Muscle layer of duodenum (tissue), 2 donors: Measurements from ENCODE around the gene INPP5A.
"Not testable (repeated sequence)": the region's sequence is repeated elsewhere in the genome, so short reads cannot be mapped to it uniquely, and the experiment has no call there.

Source experiments
- H3K27ac ChIP-seq: one replicate; pipeline ENCODE4 v1.7.0; 2013; ENCODE audit warnings: mild to moderate bottlenecking, low read length
- H3K27me3 ChIP-seq: one replicate; pipeline ENCODE4 v1.7.0; 2013; ENCODE audit warnings: low read depth, mild to moderate bottlenecking, control low read depth, low read length
- H3K36me3 ChIP-seq, 2 donors: one replicate each; pipeline ENCODE4 v1.7.0; 2013; ENCODE audit warnings: low read length in 2 of 2, control low read depth in 1 of 2, mild to moderate bottlenecking in 1 of 2; ENCODE audit not compliant: insufficient read depth in 2 of 2, control insufficient read depth in 1 of 2
- H3K4me1 ChIP-seq, 2 donors: one replicate each; pipeline ENCODE4 v1.7.0; 2013; ENCODE audit warnings: low read length in 2 of 2, mild to moderate bottlenecking in 2 of 2, control low read depth in 1 of 2, moderate library complexity in 1 of 2; ENCODE audit not compliant: insufficient read depth in 2 of 2, control insufficient read depth in 1 of 2
- H3K4me3 ChIP-seq, 2 donors: one replicate each; pipeline ENCODE4 v1.7.0; 2013; ENCODE audit warnings: low read length in 2 of 2, low read depth in 1 of 2, mild to moderate bottlenecking in 1 of 2
- H3K9me3 ChIP-seq, 2 donors: one replicate each; pipeline ENCODE4 v1.7.0; 2013; ENCODE audit warnings: low read length in 2 of 2, control low read depth in 1 of 2, mild to moderate bottlenecking in 1 of 2; ENCODE audit not compliant: control insufficient read depth in 1 of 2
- donor health status: healthy.

INPP5A gene

DNA sequence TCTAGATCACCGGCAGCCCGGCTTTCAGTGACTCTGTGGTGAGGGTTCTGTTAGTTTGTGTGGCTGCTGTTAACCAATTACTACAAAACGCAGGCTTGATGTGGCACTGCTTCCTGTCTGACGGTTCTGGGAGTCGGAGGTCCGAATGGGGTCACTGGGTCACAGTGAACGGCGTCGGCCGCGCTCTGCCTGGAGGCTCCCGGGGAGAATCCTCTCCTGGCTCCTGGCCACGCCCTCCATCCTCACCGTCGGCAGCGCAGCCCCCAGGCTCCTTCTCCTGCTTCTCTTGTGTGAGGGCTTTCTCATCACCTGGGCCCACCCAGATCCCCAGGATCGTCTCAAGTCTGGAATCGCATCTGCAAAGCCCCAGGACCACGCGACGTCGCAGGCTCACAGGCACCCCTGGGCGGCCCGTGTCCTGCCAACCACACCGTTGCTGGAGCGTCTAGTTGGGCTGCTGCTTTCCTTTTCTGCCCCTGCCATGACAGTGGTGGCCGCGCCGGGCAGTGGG lies 280.2 kb downstream of the INPP5A start:
- Histone ChIP-seq H3K9me3 (peaks cover 0 to 7% of the 10 kb centered on the region in 2 donors), H3K4me3 (no peak overlapping the region), H3K36me3 (no peaks in the 10 kb centered on the region), H3K27me3 (no peaks in the 10 kb centered on the region), H3K27ac (no peak overlapping the region), H3K4me1 (no peaks in the 10 kb centered on the region)

DNA sequence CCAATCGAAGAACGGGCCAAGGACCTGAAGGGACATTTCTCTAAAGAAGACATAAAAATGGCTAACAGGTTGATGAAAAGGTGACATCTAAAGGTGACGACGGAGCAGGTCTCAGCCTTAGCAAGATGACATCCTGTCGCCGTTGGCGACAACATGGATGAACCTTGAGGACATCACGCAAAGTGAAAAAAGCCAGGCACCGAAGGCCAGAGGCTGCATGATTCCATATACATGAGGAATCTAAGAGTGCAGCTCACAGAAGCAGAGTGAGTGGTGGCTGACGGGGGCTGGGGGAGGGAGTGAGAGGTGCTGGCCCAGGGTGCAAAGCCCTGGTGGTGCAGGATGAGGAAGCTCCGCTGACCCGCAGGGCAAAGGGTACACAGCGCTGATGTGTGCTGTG lies 282.5 kb downstream of the INPP5A start:
- no peaks in the 10 kb centered on the region for H3K36me3 ChIP-seq
- no peaks in the 10 kb centered on the region for H3K27me3 ChIP-seq
- H3K4me1 ChIP-seq, result no peaks in the 10 kb centered on the region

DNA sequence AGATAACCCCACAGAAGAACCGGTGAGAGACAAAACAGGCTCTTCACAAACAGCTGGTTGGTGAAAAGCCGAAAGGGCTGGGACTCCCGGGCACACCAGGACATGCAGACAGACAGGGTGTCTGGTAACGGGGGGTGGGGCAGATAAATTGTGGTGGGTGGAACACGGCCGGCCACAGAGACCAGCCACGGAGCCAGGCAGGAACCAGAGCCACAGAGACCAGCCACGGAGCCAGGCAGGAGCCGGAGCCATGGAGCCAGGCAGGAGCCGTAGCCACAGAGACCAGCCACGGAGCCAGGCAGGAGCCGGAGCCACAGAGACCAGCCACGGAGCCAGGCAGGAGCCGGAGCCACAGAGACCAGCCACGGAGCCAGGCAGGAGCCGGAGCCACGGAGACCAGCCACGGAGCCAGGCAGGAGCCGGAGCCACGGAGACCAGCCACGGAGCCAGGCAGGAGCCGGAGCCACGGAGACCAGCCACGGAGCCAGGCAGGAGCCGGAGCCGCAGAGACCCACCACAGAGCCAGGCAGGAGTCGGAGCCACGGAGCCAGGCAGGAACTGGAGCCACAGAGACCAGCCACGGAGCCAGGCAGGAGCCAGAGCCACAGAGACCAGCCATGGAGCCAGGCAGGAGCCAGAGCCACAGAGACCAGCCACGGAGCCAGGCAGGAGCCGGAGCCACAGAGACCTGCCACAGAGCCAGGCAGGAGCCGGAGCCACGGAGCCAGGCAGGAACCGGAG lies 288.4 kb downstream of the INPP5A start:
- H3K27ac ChIP-seq, H3K27me3 ChIP-seq, H3K9me3 ChIP-seq, H3K36me3 ChIP-seq, H3K4me3 ChIP-seq, H3K4me1 ChIP-seq: not testable (repeated sequence)

More for the DNA sequence above, 282.5 kb downstream of the INPP5A start:
- Histone ChIP-seq H3K9me3 (peaks cover 0 to 7% of the 10 kb centered on the region in 2 donors), H3K4me3 (no peak overlapping the region), H3K27ac (no peak overlapping the region)

DNA sequence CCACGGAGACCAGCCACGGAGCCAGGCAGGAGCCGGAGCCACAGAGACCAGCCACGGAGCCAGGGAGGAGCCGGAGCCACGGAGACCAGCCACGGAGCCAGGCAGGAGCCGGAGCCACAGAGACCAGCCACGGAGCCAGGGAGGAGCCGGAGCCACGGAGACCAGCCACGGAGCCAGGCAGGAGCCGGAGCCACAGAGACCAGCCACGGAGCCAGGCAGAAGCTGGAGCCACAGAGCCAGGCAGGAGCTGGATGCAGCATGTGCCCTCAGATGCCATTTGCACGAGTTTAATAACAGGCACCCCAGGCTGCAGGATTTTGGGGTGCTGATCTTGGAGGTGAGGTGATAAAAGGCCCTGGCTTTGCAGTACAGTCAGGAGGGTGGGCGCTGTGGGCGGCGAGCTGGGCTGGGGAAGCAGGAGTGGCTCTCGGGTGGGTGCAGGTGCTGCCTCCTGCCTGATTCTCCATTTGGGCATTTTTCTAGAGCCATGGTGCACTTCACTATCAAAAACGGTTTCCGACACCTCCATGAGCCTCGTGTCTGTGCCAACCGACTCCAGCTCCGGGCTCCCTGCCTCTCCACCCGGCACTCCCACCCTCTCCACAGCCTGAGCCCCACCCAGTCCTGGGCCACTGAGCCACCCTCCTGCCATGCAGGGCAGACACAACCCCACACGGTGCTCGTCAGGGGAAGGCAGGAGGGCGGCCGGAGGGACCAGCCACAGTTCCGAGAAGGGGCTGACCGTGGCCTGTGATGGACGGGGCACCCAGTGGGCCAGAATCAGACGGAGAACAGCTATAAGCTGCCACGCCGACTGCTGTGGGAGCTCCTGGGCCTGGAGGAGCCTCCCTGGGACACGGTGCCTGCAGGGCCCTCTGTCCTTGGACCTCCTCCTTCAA lies 289.2 kb downstream of the INPP5A start:
- no peaks in the 10 kb centered on the region for H3K27me3 ChIP-seq
- H3K36me3 ChIP-seq, result no peaks in the 10 kb centered on the region
- no peaks in the 10 kb centered on the region for H3K4me1 ChIP-seq
- no peak overlapping the region for H3K27ac ChIP-seq
- H3K9me3 ChIP-seq, result no peaks in the 10 kb centered on the region
- no peak overlapping the region for H3K4me3 ChIP-seq

DNA sequence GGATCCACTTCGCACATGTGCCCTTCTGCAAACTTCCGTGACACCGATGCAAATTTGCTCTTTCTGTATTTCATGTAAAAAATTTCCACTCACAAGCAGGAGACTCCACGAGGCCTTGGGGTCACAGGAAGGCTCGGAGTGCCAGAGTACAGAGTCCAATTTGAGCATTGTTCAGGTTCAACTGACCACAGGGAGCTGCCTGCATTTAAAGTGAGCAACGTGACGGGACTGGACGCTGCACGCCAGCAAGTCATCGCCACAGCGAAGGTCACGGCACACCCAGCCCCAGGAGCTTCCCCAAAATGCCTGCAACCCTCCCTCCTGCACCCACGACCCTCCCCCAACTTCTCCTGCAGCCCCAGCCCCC lies 289.8 kb downstream of the INPP5A start:
- no peak overlapping the region for H3K27ac ChIP-seq

DNA sequence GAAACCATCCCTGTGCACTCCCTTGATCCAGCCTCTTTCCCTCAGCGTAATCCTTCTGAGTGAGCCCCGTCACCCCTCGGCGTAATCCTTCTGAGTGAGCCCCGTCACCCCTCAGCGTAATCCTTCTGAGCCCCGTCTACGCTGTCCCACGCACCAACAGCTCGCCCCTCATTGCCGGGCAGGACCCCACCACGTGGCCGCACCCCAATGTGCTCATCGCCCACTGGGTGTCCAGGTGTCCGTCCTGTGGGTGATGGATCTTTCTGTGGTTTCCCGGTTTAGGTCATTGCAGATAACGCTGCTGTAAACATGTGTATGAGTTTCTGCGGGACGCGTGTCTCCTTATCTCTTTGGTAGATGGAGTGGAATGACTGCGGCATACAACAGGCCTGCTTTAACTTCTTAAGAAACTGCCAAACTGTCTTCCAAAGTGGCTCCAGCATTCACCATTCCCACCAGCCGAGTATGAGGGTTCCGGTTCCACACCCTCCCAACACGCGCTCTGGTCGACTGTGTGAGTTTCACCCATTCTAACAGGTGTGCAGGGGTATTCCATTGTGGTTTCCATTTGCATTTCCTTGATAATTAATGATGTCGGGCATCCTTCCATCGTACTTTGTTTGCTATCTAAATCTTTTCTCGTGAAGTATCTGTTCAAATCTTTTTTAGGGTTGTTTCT lies 290.4 kb downstream of the INPP5A start:
- Histone ChIP-seq H3K27me3 (no peaks in the 10 kb centered on the region), H3K4me1 (no peaks in the 10 kb centered on the region), H3K27ac (no peak overlapping the region), H3K36me3 (no peaks in the 10 kb centered on the region), H3K4me3 (no peak overlapping the region), H3K9me3 (no peaks in the 10 kb centered on the region)

More for the DNA sequence above, 289.8 kb downstream of the INPP5A start:
- Histone ChIP-seq H3K4me1 (no peaks in the 10 kb centered on the region), H3K27me3 (no peaks in the 10 kb centered on the region), H3K4me3 (no peak overlapping the region), H3K9me3 (no peaks in the 10 kb centered on the region), H3K36me3 (no peaks in the 10 kb centered on the region)

DNA sequence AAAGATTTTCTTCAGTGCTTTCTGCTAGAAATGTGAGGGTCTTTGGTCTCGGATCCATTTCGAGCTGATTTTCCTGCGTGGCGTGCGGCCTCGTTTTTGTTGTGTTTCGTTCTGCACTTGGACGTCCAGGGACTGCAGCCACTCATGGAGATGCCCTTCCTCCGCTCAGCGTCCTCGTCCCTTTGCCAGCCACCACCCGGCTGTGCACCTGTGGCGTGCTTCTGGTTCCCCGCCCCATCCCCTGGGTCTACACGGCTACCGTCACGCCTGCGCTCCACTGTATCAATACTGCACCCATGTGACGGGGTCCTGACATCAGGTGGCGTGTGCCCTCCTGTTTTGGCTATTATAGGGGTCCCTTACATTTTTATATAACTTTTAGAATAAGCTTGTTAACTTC lies 291.1 kb downstream of the INPP5A start:
- Histone ChIP-seq H3K27ac (no peak overlapping the region), H3K36me3 (no peaks in the 10 kb centered on the region), H3K27me3 (no peaks in the 10 kb centered on the region), H3K4me1 (no peaks in the 10 kb centered on the region), H3K4me3 (no peak overlapping the region), H3K9me3 (no peaks in the 10 kb centered on the region)

DNA sequence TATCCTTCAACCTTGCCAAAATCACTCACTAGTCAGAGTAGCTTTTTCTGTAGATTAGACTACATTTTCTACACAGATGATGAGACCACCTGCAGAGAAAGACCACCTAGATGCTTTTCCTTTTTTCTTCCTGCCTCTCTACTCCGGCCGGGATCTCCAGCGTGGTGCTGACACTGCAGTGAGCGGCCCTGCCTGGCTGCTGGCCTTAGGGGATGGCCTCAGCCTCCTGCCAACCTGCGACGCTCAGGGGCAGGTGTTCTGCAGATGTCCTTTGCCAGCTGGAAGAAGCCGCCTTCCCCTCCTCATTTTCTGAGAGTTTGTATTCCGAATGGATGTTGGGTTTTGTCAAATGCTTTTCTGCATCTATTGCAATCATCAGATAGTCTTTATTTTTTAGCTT lies 291.8 kb downstream of the INPP5A start:
- Histone ChIP-seq H3K4me1 (no peaks in the 10 kb centered on the region), H3K27ac (no peak overlapping the region), H3K36me3 (no peaks in the 10 kb centered on the region), H3K27me3 (no peaks in the 10 kb centered on the region), H3K4me3 (no peak overlapping the region), H3K9me3 (no peaks in the 10 kb centered on the region)

DNA sequence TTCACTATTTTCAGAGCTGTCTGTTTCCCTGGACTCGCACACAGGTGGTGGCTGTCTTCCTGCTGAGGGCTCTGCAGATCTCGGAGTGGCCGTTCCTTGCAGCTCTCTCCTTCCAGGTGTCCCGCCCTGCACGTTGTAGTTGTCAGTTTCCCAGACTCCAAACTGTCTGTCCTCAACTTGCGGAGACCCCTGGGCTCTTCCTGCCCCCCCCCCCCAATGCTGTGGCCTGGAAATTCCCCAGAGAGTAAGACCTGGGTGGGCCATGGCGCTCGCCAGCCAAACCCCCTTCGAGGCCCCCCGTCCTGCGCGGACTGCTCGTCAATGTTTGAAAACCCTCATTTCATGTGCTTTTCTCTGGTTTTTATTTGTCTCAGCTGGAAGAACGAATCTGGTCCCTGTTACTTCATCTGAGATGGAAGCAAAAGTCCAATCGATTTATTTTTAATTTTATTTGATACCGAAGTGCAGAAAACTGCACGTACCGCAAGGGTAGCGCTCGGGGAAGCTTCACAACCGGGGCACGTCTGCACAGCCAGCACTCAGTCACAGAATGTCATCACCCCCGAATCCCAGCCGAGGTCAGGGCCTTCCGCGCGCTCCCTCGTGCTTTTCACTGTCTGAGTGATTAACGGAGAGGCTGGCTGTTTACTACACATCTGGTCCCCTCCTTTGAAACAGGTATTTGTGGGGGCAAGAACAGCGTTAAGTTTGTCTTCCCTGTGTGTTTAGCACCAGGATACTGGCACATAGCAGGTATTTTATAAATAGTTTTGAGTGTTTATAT lies 294.8 kb downstream of the INPP5A start:
- peaks cover 3% of the 10 kb centered on the region for H3K27me3 ChIP-seq
- H3K4me1 ChIP-seq, result peaks cover 0 to 7% of the 10 kb centered on the region in 2 donors
- no peak overlapping the region for H3K27ac ChIP-seq
- H3K4me3 ChIP-seq, result no peak overlapping the region
- H3K36me3 ChIP-seq, result no peaks in the 10 kb centered on the region
- H3K9me3 ChIP-seq, result no peaks in the 10 kb centered on the region
